ENCODE measurements around the gene TUFT1.

DNA sequence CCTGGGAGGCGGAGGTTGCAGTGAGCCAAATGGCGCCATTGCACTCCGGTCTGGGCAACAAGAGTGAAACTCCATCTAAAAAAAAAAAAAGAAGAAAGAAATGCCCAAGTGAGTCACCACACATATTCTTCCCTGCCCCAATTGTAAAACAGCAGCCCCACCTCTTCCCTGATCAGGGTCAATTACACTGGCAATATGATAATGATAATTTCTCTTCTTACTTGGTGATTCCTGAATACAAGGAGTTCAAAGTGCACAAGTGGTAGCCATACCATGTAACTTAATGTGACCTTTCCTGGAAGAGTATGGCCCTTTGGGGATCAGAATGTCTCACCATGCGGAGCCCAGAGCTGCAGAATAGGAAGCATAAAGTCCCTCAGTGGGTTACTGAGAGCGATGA, 40.7 kb upstream of the TUFT1 start:
- TF ChIP-seq ZNF658 (tag by site-specific recombination; IDR thresholded peaks at IDR 0.05) (no peak), ZFHX2 (tag by site-specific recombination; conservative IDR thresholded peaks at IDR 0.05) (no peak), ZNF37A (tag by site-specific recombination; IDR thresholded peaks at IDR 0.05) (no peak), SP2 (tag by site-specific recombination; IDR thresholded peaks at IDR 0.05) (no peak), ZNF274 (IDR thresholded peaks at IDR 0.05; ENCODE audit: low read length) (no peak), ZNF274 (tag by site-specific recombination; IDR thresholded peaks at IDR 0.05; ENCODE audit: borderline replicate concordance) (no peak), ZNF654 (tag by site-specific recombination; IDR thresholded peaks at IDR 0.05; ENCODE audit: low read depth) (no peak), ZNF146 (tag by site-specific recombination; IDR thresholded peaks at IDR 0.05) (no peak), SETDB1 (IDR thresholded peaks at IDR 0.05; ENCODE audit: insufficient read length, low read length) (no peak), ZNF571 (tag by site-specific recombination; IDR thresholded peaks at IDR 0.05) (no peak)
- TF ChIP-seq, protein P1, sequence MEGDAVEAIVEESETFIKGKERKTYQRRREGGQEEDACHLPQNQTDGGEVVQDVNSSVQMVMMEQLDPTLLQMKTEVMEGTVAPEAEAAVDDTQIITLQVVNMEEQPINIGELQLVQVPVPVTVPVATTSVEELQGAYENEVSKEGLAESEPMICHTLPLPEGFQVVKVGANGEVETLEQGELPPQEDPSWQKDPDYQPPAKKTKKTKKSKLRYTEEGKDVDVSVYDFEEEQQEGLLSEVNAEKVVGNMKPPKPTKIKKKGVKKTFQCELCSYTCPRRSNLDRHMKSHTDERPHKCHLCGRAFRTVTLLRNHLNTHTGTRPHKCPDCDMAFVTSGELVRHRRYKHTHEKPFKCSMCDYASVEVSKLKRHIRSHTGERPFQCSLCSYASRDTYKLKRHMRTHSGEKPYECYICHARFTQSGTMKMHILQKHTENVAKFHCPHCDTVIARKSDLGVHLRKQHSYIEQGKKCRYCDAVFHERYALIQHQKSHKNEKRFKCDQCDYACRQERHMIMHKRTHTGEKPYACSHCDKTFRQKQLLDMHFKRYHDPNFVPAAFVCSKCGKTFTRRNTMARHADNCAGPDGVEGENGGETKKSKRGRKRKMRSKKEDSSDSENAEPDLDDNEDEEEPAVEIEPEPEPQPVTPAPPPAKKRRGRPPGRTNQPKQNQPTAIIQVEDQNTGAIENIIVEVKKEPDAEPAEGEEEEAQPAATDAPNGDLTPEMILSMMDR (tag by site-specific recombination; IDR thresholded peaks at IDR 0.05) = no peak
